Body of pancreas (tissue), 4 donors: ENCODE results near the gene COG3.

ENCODE experiments used
- CTCF ChIP-seq, 7 experiments: fragments of 450-650 bp in 4 of 7; fragments of 200-600 bp in 3 of 7; sonication (generic) in 3 of 7; IDR thresholded peaks; one replicate each; pipeline ENCODE4 v1.5.1; 2016 to 2019; ENCODE audit warnings: antibody characterized with exemption in 7 of 7
- POLR2A ChIP-seq, 3 donors: fragments of 450-650 bp; IDR thresholded peaks; one replicate each; pipeline ENCODE4 v1.6.1; 2016; ENCODE audit warnings: antibody characterized with exemption in 3 of 3, mild to moderate bottlenecking in 2 of 3

GRCh38 chr13:45496942-45497341, 32.2 kb downstream of the COG3 start:
- TF ChIP-seq CTCF (IDR thresholded peaks at IDR 0.05) (no peak), POLR2A (IDR thresholded peaks at IDR 0.05) (no peak)
